K562 (cell line): Measurements from ENCODE around the gene TESK2. TPM values are rescaled to one million over a fixed set of nuclear protein-coding genes. Genes with fewer than 3 reads are reported as not detected.

Experiments used
- ADNP ChIP-seq: fragments of 200-800 bp; sonication (Bioruptor generic); IDR thresholded peaks from 2 replicates; pipeline ENCODE4 v1.6.1; 2016; ENCODE audit warnings: missing genetic modification characterization, missing compliant biosample characterization
- CBFA2T2 ChIP-seq: fragments of 450-650 bp; conservative IDR thresholded peaks from 2 replicates; pipeline ENCODE4 v1.6.1; 2017; ENCODE audit warnings: mild to moderate bottlenecking
- ETV1 ChIP-seq: fragments of 450-650 bp; conservative IDR thresholded peaks from 2 replicates; pipeline ENCODE4 v1.6.1; 2016; ENCODE audit warnings: missing genetic modification characterization, control low read depth, low read depth, missing compliant biosample characterization
- FOXJ2 ChIP-seq: fragments of 200-800 bp; sonication (Bioruptor generic); IDR thresholded peaks from 2 replicates; pipeline ENCODE4 v1.6.1; 2016; ENCODE audit warnings: missing genetic modification characterization, missing compliant biosample characterization
- FOXM1 ChIP-seq, 2 experiments: fragments of 450-650 bp in 1 of 2; sonication (generic) in 1 of 2; formaldehyde crosslinking in 1 of 2; IDR thresholded peaks; 2 replicates each; pipeline versions ENCODE4 v1.6.1 to v1.9.0; 2017 to 2022; ENCODE audit warnings: low read depth in 2 of 2, mild to moderate bottlenecking in 2 of 2, missing genetic modification reagents in 1 of 2, moderate library complexity in 1 of 2
- GATAD2A ChIP-seq: fragments of 450-650 bp; IDR thresholded peaks from 2 replicates; pipeline ENCODE4 v1.6.1; 2017
- HDAC6 ChIP-seq: IDR thresholded peaks from 2 replicates; pipeline ENCODE4 v1.6.1; 2012; ENCODE audit warnings: low read depth, mild to moderate bottlenecking, control low read depth, inconsistent platforms, low read length, moderate library complexity
- JUND ChIP-seq, 2 experiments: IDR thresholded peaks; 2 replicates in 1 of 2; 3 replicates in 1 of 2; pipeline ENCODE4 v1.6.1; 2011; ENCODE audit warnings: borderline replicate concordance in 2 of 2, low read depth in 2 of 2, low read length in 2 of 2, improper control_type of control experiment in 1 of 2, missing biosample characterization in 1 of 2, missing genetic modification characterization in 1 of 2, missing genetic modification reagents in 1 of 2
- KAT8 ChIP-seq: fragments of 450-650 bp; IDR thresholded peaks from 2 replicates; pipeline ENCODE4 v1.6.1; 2016; ENCODE audit warnings: low read depth, mild to moderate bottlenecking
- KDM1A ChIP-seq, 2 experiments: fragments of 450-650 bp; IDR thresholded peaks; 2 replicates each; pipeline ENCODE4 v1.6.1; 2016; ENCODE audit warnings: mild to moderate bottlenecking in 2 of 2
- MAFK ChIP-seq: IDR thresholded peaks from 2 replicates; pipeline ENCODE4 v1.6.1; 2011; ENCODE audit warnings: low read length, improper control_type of control experiment
- NFYB ChIP-seq: IDR thresholded peaks from 2 replicates; pipeline ENCODE4 v1.6.1; 2011; ENCODE audit warnings: mild to moderate bottlenecking, moderate library complexity; ENCODE audit not compliant: insufficient read length; ENCODE audit errors: extremely low read depth
- PTRF ChIP-seq: fragments of 450-650 bp; IDR thresholded peaks from 2 replicates; pipeline ENCODE4 v1.6.1; 2016; ENCODE audit warnings: mild to moderate bottlenecking, missing genetic modification characterization, missing compliant biosample characterization
- SNRNP70 ChIP-seq: fragments of 200-400 bp; formaldehyde crosslinking; optimal IDR thresholded peaks from 2 replicates; pipeline ENCODE3; 2017; ENCODE audit warnings: low read depth, low read length
- SOX6 ChIP-seq: fragments of 450-650 bp; IDR thresholded peaks from 2 replicates; pipeline ENCODE4 v1.6.1; 2014; ENCODE audit warnings: mild to moderate bottlenecking
- SRSF1 ChIP-seq: fragments of 200-400 bp; formaldehyde crosslinking; IDR thresholded peaks from 2 replicates; pipeline ENCODE4 v1.6.1; 2017; ENCODE audit warnings: mild to moderate bottlenecking, low read depth, low read length, moderate library complexity
- ZBTB26 ChIP-seq: fragments of 450-650 bp; formaldehyde crosslinking; IDR thresholded peaks from 2 replicates; pipeline ENCODE4 v1.4.0; 2022; ENCODE audit warnings: missing genetic modification characterization
- ZSCAN29 ChIP-seq: fragments of 450-650 bp; IDR thresholded peaks from 2 replicates; pipeline ENCODE4 v1.6.1; 2017
- polyA plus RNA-seq, 8 experiments: library from polyadenylated mRNA; depleted of rRNA in 4 of 8; stranded (reverse) in 5 of 8; unstranded in 3 of 8; fragments of >200 nt; fragmentation: Nextera tagmentation in 2 of 8; fragmentation: Illumina TruSeq in 1 of 8; extraction: Ambion mirVana in 2 of 8; extraction: Trizol in 1 of 8; gene quantifications; 2 replicates each; pipeline versions ENCODE4 v1.2.1 to v1.2.3, GENCODE V29; 2011 to 2014; ENCODE audit warnings: inconsistent platforms in 1 of 8, missing spikeins in 1 of 8
- total RNA-seq, 7 experiments: library from RNA; depleted of rRNA in 6 of 7; stranded (reverse); fragments of >200 nt in 6 of 7; fragmentation: Illumina TruSeq in 2 of 7; extraction: Trizol in 2 of 7; gene quantifications; 2 replicates each; pipeline versions ENCODE4 v1.2.1 to v1.2.3, GENCODE V29; 2011 to 2021; ENCODE audit warnings: low replicate concordance in 1 of 7
- TF ChIP-seq, protein P1 (sequence below): sonication (generic); formaldehyde crosslinking; IDR thresholded peaks from 2 replicates; pipeline ENCODE4 v1.8.1; 2023; ENCODE audit warnings: mild to moderate bottlenecking, missing genetic modification reagents, moderate library complexity
- TF ChIP-seq, protein P2 (sequence below), 2 experiments: fragments of 450-650 bp in 1 of 2; sonication (generic) in 1 of 2; formaldehyde crosslinking in 1 of 2; IDR thresholded peaks in 1 of 2; conservative IDR thresholded peaks in 1 of 2; 2 replicates each; pipeline versions ENCODE4 v1.6.1 to v1.8.1; 2016 to 2023; ENCODE audit warnings: mild to moderate bottlenecking in 2 of 2, moderate library complexity in 2 of 2, inconsistent platforms in 1 of 2, missing genetic modification reagents in 1 of 2
- TF ChIP-seq, protein P3 (sequence below): fragments of 150-350 bp; conservative IDR thresholded peaks from 2 replicates; pipeline ENCODE4 v1.6.1; 2014; ENCODE audit warnings: low read length

The TESK2 gene
- total and polyA plus RNA-seq, 9 of the 15 experiments (the other 6 are each of a cell fraction or from before 2014, with no cell fraction given) = 1.6 to 5.3 (median 3.7) TPM

DNA sequence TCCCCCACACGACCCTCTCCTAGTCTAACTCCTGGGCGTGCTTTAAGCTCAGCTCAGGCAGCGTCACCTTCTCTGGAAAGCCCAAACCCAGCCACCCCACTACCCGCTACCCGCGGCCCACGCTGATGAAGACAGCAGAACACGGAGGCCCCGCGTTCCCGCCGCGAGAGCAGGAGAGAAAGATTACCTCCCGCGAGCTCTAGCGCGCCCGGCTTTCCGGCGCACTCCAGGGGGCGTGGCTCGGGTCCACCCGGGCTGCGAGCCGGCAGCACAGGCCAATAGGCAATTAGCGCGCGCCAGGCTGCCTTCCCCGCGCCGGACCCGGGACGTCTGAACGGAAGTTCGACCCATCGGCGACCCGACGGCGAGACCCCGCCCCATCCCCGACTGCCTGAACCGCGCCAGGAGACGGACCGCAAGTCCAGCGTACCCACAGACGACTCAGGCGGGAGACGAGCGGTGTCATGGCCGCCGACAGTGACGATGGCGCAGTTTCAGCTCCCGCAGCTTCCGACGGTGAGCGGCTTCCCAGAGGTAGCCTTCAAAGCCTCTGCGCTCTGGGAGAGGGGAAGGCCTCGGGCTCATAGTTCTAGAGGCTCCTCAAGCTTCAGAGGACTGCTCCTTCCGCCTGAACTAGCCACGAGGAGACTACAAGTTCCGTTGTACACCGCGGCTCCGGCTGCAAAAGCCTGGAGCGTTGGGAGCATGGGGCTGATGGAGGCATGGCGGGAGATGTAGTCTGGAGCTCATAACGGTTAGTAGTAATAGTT, 151.0 kb downstream of the TESK2 start, which contains the start of the genes MUTYH and TOE1 (continued):
- TF ChIP-seq ZSCAN29 (no peak), SOX6 (0 out of 2 replicates have a peak, but pooled peaks have one; percentile 31), ETV1 (tag) (peak; percentile 85), KDM1A (IDR thresholded peaks at IDR 0.05) (no peak; a peak in 1 of 4 replicates), GATAD2A (no peak), PTRF (tag) (no peak), MAFK (no peak; the same call in 1 of the 2 replicates), NFYB (peak; percentile 57), SRSF1 (no peak), SNRNP70 (no peak), KAT8 (no peak), JUND (IDR thresholded peaks at IDR 0.05; ENCODE audit: borderline replicate concordance, low read depth, low read length) (peak; percentile 53), JUND (tag; IDR thresholded peaks at IDR 0.05; ENCODE audit: borderline replicate concordance, low read depth, low read length) (no peak; the same call in 2 of the 3 replicates), HDAC6 (no peak), ADNP (no peak), ZBTB26 (CRISPR knock-in tag) (0 out of 2 replicates have a peak, but pooled peaks have one; percentile 73), CBFA2T2 (no peak), FOXM1 (IDR thresholded peaks at IDR 0.05; ENCODE audit: low read depth) (peak; percentile 11; the same call in 1 of the 2 replicates), FOXM1 (CRISPR knock-in tag; IDR thresholded peaks at IDR 0.05; ENCODE audit: low read depth) (no peak; the same call in 1 of the 2 replicates), FOXJ2 (tag) (no peak)
- TF ChIP-seq, protein P1, sequence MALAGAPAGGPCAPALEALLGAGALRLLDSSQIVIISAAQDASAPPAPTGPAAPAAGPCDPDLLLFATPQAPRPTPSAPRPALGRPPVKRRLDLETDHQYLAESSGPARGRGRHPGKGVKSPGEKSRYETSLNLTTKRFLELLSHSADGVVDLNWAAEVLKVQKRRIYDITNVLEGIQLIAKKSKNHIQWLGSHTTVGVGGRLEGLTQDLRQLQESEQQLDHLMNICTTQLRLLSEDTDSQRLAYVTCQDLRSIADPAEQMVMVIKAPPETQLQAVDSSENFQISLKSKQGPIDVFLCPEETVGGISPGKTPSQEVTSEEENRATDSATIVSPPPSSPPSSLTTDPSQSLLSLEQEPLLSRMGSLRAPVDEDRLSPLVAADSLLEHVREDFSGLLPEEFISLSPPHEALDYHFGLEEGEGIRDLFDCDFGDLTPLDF = peak; percentile 98
- TF ChIP-seq, protein P2, sequence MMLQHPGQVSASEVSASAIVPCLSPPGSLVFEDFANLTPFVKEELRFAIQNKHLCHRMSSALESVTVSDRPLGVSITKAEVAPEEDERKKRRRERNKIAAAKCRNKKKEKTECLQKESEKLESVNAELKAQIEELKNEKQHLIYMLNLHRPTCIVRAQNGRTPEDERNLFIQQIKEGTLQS (IDR thresholded peaks at IDR 0.05) = no peak
- TF ChIP-seq, protein P2 (CRISPR knock-in tag; conservative IDR thresholded peaks at IDR 0.05) = peak; percentile 67
- TF ChIP-seq, protein P3, sequence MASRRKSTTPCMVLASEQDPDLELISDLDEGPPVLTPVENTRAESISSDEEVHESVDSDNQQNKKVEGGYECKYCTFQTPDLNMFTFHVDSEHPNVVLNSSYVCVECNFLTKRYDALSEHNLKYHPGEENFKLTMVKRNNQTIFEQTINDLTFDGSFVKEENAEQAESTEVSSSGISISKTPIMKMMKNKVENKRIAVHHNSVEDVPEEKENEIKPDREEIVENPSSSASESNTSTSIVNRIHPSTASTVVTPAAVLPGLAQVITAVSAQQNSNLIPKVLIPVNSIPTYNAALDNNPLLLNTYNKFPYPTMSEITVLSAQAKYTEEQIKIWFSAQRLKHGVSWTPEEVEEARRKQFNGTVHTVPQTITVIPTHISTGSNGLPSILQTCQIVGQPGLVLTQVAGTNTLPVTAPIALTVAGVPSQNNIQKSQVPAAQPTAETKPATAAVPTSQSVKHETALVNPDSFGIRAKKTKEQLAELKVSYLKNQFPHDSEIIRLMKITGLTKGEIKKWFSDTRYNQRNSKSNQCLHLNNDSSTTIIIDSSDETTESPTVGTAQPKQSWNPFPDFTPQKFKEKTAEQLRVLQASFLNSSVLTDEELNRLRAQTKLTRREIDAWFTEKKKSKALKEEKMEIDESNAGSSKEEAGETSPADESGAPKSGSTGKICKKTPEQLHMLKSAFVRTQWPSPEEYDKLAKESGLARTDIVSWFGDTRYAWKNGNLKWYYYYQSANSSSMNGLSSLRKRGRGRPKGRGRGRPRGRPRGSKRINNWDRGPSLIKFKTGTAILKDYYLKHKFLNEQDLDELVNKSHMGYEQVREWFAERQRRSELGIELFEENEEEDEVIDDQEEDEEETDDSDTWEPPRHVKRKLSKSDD = no peak; the same call in 1 of the 2 replicates
